Heart left ventricle (tissue), 16 donors: Measurements from ENCODE around the gene GRID2IP. TPM values are rescaled to one million over a fixed set of nuclear protein-coding genes. Genes with fewer than 3 reads are reported as not detected.

Source experiments
- ATAC-seq, 4 donors: fragments of 200-7000 bp; cut with Tn5 transposase; one replicate each; pipeline ENCODE4 v1.9.1; 2020 to 2022; ENCODE audit warnings: moderate library complexity in 4 of 4, mild to moderate bottlenecking in 3 of 4, moderate number of reproducible peaks in 1 of 4
- DNase-seq, 5 donors: peaks; one replicate each; pipeline ENCODE4 v3.0.0-alpha.2; 2020
- H3K27ac ChIP-seq, 12 donors: fragments of 200-600 bp; sonication (generic) in 4 of 12; one replicate each; pipeline versions ENCODE4 v1.5.0 to v1.8.0; 2016 to 2022; ENCODE audit warnings: mild to moderate bottlenecking in 2 of 12
- H3K27me3 ChIP-seq, 9 donors: fragments of 200-600 bp; sonication (generic) in 2 of 9; one replicate each; pipeline versions ENCODE4 v1.5.1 to v1.8.0; 2016 to 2022; ENCODE audit warnings: mild to moderate bottlenecking in 3 of 9
- H3K36me3 ChIP-seq, 9 donors: fragments of 200-600 bp; sonication (generic) in 2 of 9; one replicate each; pipeline versions ENCODE4 v1.5.0 to v1.8.0; 2018 to 2022; ENCODE audit warnings: mild to moderate bottlenecking in 2 of 9
- H3K4me1 ChIP-seq, 12 donors: fragments of 200-600 bp; sonication (generic) in 4 of 12; one replicate each; pipeline versions ENCODE4 v1.5.0 to v1.8.0; 2016 to 2022; ENCODE audit warnings: mild to moderate bottlenecking in 3 of 12
- H3K4me3 ChIP-seq, 12 donors: fragments of 200-600 bp; sonication (generic) in 4 of 12; one replicate each; pipeline versions ENCODE4 v1.5.0 to v1.8.0; 2017 to 2022; ENCODE audit warnings: mild to moderate bottlenecking in 9 of 12, moderate library complexity in 4 of 12
- H3K9me3 ChIP-seq, 12 donors: fragments of 200-600 bp; sonication (generic) in 4 of 12; one replicate each; pipeline versions ENCODE4 v1.5.0 to v1.8.0; 2016 to 2022; ENCODE audit warnings: mild to moderate bottlenecking in 1 of 12
- POLR2A ChIP-seq, 2 donors: fragments of 450-650 bp; IDR thresholded peaks; one replicate each; pipeline ENCODE4 v1.6.1; 2017; ENCODE audit warnings: antibody characterized with exemption in 2 of 2, mild to moderate bottlenecking in 2 of 2, moderate library complexity in 2 of 2
- WGBS, 4 donors: extraction: QIAGEN DNeasy Blood & Tissue Kit in 2 of 4; methylation state at CpG; one replicate each; pipeline versions ENCODE4 v1.1.5 to v1.1.7; 2013 to 2018; 5-methylcytosine and 5-hydroxymethylcytosine counted together
- intact Hi-C, 10 donors: fragments of 100-400 bp; cut with DNase I; formaldehyde crosslinking; loops; one replicate each; pipeline versions ENCODE4 v1.11.1 to v1.14.2; 2022
- polyA plus RNA-seq, 2 donors: library from polyadenylated mRNA; stranded (reverse); fragments of 200-250 nt; gene quantifications; one replicate each; pipeline ENCODE4 v1.2.3, GENCODE V29; 2013
- total RNA-seq, 9 donors: library from RNA; depleted of rRNA in 2 of 9; stranded (reverse); fragments of >200 nt in 2 of 9; fragmentation: NEBNext Ultra II Directional in 3 of 9; extraction: Animal tissue kit (Norgen Biotek cat#: 25700) in 3 of 9; gene quantifications; one replicate each; pipeline versions ENCODE4 v1.1.0 to v1.2.4, GENCODE V29; 2016 to 2023
- TF ChIP-seq, protein P1 (sequence below), 12 donors: fragments of 200-600 bp; sonication (generic) in 4 of 12; IDR thresholded peaks; one replicate each; pipeline versions ENCODE4 v1.5.0 to v1.8.0; 2018 to 2022; ENCODE audit warnings: antibody characterized with exemption in 12 of 12, mild to moderate bottlenecking in 5 of 12
- donor health status: ischemic (EF 13 %, LVEDD 7.1; RV severe dilation, severe dysfunction).
- donor health status: healthy with polysubstance abuse.
- donor health status: DM: no; HTN: yes; CAD: no.
- donor health status: DM: no; HTN: no; CAD: no.
- donor health status: ischemic (EF 25% LVEDD 6.9; RV normal size, moderate dysfunction).
- donor health status: ischemic (EF 25% LVEDD 5.7; RV mildly dilated, moderate dysfunction).
- donor health status: healthy.
- donor health status: DM: yes; HTN: yes; CAD: no.
- donor health status: ischemic (EF 35%, LVEDD 5.7; RV mildly dilated, moderate dysfunction).
- donor health status: nonischemic (EF 11% LVEDD 7.7; RV severe dilation, severe dysfunction).
- donor health status: DM: yes; HTN: yes; CAD: no.
- donor health status: PGD.
- donor health status: ischemic (EF 29% LVEDD 5.4; RV normal size, mild dysfunction).
- donor health status: nonischemic (EF 23%, LVEDD 6.1; RV moderate dilation, normal function).

The GRID2IP gene
- total and polyA plus RNA-seq, 11 donors: 0.01 to 0.16 (median 0.08) TPM; not detected in 7

DNA sequence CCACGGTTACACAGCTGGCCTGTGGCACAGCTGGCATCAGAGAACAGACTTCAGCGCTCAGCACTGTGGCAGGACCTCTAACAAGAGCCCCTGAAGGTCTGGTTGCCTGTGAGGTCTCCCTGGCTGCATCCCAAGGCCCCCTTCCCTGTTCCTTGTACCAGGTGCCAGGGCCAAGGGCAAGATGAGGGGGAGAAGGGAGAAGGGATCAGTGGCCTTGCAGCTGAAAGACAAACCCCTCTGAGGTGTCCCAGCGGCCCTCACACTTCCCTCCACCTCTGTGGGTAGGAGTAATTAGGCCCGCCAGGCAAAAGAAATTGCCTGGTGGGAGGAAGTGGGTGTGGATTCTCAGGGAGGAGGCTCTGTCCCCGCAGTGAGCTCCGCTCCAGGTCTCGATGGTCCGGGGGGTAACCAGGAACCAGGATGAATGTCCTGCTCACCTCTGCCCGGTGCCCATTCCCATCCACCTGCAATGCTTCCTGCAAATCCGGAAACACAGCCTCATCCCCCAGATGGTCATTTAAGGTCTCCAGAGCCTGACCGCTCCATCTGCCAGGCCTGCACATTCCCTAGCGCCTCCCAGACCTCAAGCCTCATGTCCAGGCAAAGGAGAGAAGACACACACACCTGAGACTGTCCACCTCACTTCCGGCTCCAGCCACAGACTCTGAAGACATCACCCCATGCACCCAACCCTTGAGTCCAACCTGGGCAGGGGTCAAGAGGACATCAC lies 22.7 kb downstream of the GRID2IP start:
- DNase-seq (no peak), ATAC-seq (no peak)
- WGBS, 4 donors: 60 to 73% (median 68%) methylated on average over 12 to 13 of the region's 13 CpGs
- Histone ChIP-seq H3K27ac (no peak overlapping the region), H3K4me3 (no peak overlapping the region), H3K9me3 (no peaks in the 10 kb centered on the region), H3K36me3 (no peaks in the 10 kb centered on the region), H3K27me3 (peaks cover 21 to 84% (median 47%) of the 10 kb centered on the region in 9 donors), H3K4me1 (peaks cover 0 to 21% (median 0%) of the 10 kb centered on the region in 12 donors)
- intact Hi-C loops: no loop called here
- no peak for TF ChIP-seq POLR2A (IDR thresholded peaks at IDR 0.05)
- TF ChIP-seq, protein P1, sequence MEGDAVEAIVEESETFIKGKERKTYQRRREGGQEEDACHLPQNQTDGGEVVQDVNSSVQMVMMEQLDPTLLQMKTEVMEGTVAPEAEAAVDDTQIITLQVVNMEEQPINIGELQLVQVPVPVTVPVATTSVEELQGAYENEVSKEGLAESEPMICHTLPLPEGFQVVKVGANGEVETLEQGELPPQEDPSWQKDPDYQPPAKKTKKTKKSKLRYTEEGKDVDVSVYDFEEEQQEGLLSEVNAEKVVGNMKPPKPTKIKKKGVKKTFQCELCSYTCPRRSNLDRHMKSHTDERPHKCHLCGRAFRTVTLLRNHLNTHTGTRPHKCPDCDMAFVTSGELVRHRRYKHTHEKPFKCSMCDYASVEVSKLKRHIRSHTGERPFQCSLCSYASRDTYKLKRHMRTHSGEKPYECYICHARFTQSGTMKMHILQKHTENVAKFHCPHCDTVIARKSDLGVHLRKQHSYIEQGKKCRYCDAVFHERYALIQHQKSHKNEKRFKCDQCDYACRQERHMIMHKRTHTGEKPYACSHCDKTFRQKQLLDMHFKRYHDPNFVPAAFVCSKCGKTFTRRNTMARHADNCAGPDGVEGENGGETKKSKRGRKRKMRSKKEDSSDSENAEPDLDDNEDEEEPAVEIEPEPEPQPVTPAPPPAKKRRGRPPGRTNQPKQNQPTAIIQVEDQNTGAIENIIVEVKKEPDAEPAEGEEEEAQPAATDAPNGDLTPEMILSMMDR (IDR thresholded peaks at IDR 0.05): no peak

DNA sequence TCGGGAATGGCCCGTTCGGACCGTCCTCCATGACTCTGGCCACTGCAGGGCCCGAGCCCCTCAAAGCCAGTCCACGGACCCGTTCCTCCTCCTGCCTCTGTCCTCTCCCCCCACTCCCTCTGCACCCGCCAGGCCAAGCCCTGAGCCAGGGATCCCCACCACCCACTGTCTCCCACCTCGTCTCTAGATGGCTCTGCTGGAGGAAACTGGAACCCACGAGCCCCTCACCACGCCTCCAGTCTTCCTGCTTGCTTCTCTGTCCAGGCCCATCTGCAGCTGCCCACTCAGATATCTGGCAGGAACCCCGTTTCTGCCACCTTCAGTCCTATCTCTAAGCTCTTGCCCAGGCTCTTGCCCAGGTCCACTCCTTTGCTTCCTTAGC lies 24.3 kb downstream of the GRID2IP start:
- DNase-seq (no peak), ATAC-seq (peak in 1 of 4 donors; percentile 12)
- Histone ChIP-seq H3K9me3 (no peaks in the 10 kb centered on the region), H3K27me3 (peaks cover 19 to 84% (median 44%) of the 10 kb centered on the region in 9 donors), H3K4me3 (peak overlapping the region in 11 of 12 donors; percentile 18 to 52 (median 45)), H3K36me3 (no peaks in the 10 kb centered on the region), H3K27ac (no peak overlapping the region), H3K4me1 (peaks cover 0 to 21% (median 0%) of the 10 kb centered on the region in 12 donors)
- TF ChIP-seq, protein P1 (IDR thresholded peaks at IDR 0.05): no peak
- no peak for TF ChIP-seq POLR2A (IDR thresholded peaks at IDR 0.05)
- 26 to 40% (median 31%) methylated on average over 12 of the region's 12 CpGs for WGBS, 4 donors
- intact Hi-C loops: no loop called here

DNA sequence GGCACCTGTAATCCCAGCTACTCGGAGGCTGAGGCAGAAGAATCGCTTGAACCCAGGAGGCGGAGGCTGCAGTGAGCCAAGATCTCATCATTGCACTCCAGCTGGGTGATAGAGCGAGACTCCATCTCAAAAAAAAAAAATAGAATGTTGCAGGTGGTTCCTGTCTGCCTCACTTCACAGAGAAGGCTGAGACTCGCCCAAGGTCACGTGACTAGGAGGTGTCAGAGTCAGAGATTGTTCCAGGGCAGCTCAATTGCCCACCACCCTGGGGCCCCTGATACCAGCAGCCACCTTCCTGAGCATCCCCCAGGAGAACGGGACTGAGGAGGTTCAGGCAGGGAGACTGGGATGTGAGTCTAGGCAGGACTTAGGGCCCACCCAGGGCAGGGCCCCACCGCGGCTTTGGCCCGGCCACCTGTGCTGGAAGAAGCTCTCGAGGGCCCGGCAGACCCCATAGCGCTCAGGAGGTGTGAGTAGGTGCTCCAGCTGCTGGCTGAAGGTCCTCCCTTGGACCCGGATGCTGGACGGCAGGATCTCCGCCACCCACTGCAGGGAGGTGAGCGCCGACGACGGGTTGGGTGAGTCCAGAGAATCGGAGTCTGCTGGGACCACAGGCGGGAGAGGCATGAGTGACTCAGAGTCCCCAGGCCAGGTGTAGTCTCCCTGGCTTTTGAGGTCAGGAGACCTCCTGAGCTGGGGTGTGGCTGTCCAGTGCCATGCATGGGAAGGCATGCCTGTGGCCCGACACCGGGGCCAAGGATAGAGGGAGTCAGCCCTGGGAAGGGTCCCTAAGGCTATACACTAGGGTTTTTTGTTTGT lies 30.9 kb downstream of the GRID2IP start:
- Histone ChIP-seq H3K9me3 (no peaks in the 10 kb centered on the region), H3K36me3 (no peaks in the 10 kb centered on the region), H3K4me1 (peaks cover 0 to 6% (median 4%) of the 10 kb centered on the region in 12 donors), H3K27ac (no peak overlapping the region), H3K4me3 (no peak overlapping the region), H3K27me3 (peaks cover 0 to 19% (median 2%) of the 10 kb centered on the region in 9 donors)
- intact Hi-C loops: no loop called here
- DNase-seq (no peak), ATAC-seq (no peak)
- no peak for TF ChIP-seq POLR2A (IDR thresholded peaks at IDR 0.05)
- TF ChIP-seq, protein P1 (IDR thresholded peaks at IDR 0.05): no peak
- 83 to 85% (median 84%) methylated on average over 22 to 24 of the region's 24 CpGs for WGBS, 4 donors
